ENCODE measurements around the gene AKR1D1. TPM values are rescaled to one million over a fixed set of nuclear protein-coding genes. Genes with fewer than 3 reads are reported as not detected.

The AKR1D1 gene
- total RNA-seq, 1 experiment from 2014 or later = 0.10 TPM

- no peaks in the 10 kb centered on the region for H3K79me2 ChIP-seq (ENCODE audit: insufficient read depth, low read length)
- H4K20me1 ChIP-seq (ENCODE audit: insufficient read depth) = no peaks in the 10 kb centered on the region
- 0 out of 2 replicates have a peak, but pooled peaks cover 3% of the 10 kb centered on the region for H3K9me2 ChIP-seq (ENCODE audit: insufficient read depth)
- H2AFZ ChIP-seq (ENCODE audit: low read depth, low read length, poor library complexity, severe bottlenecking) = no peak overlapping the region
- H3K9ac ChIP-seq (ENCODE audit: low read length) = no peak overlapping the region
- intact Hi-C loops (cut with micrococcal nuclease) = no loop called here
- BruUV-seq (replicated peaks) = no TSS peak
- H3K4me2 ChIP-seq (ENCODE audit: low read length) = no peak overlapping the region
- no peak for TF ChIP-seq CBX3 (IDR thresholded peaks at IDR 0.05; ENCODE audit: low read depth)
- no peak for TF ChIP-seq ZNF274 (IDR thresholded peaks at IDR 0.05; ENCODE audit: low read depth, low read length)
- CTCF ChIA-PET = no interaction called here
- no peak overlapping the region for H3K27ac ChIP-seq (ENCODE audit: low read depth, low read length)
- DNase-seq (ENCODE audit: low read depth, low spot score) (no peak), ATAC-seq (no peak)
- H3K36me3 ChIP-seq (ENCODE audit: control insufficient read depth in 1 of 2, insufficient read depth in 2 of 2, low read length in 2 of 2) = no peaks in the 10 kb centered on the region
- H3K4me1 ChIP-seq (ENCODE audit: control insufficient read depth in 1 of 2, insufficient read depth in 2 of 2, low read length in 2 of 2) = no peaks in the 10 kb centered on the region
- RAD21 ChIA-PET (ENCODE audit: low non-redundant PET in 1 of 2, low total read pairs in 2 of 2, uncharacterized antibody in 2 of 2, unreplicated experiment in 2 of 2) = no interaction called here
- no peaks in the 10 kb centered on the region for H3K9me3 ChIP-seq (ENCODE audit: control insufficient read depth in 1 of 2, insufficient read depth in 1 of 2, low read depth in 1 of 2, low read length in 2 of 2)
- POLR2A ChIA-PET = no interaction called here
- H3K4me3 ChIP-seq (replicated peaks in 1 of 2; ENCODE audit: low read depth in 1 of 2, low read length in 2 of 2) = no peak overlapping the region
- no peaks in the 10 kb centered on the region for H3K27me3 ChIP-seq (ENCODE audit: insufficient read depth, low read length)
These were observed 10.5 kb downstream of the AKR1D1 start for GRCh38 chr7:138086563-138087270.

- intact Hi-C loops (cut with micrococcal nuclease) = no loop called here
- Histone ChIP-seq H3K9ac (ENCODE audit: low read length) (no peak overlapping the region), H3K9me3 (ENCODE audit: control insufficient read depth in 1 of 2, insufficient read depth in 1 of 2, low read depth in 1 of 2, low read length in 2 of 2) (no peaks in the 10 kb centered on the region), H3K4me3 (replicated peaks in 1 of 2; ENCODE audit: low read depth in 1 of 2, low read length in 2 of 2) (no peak overlapping the region), H3K4me2 (ENCODE audit: low read length) (no peak overlapping the region), H3K4me1 (ENCODE audit: control insufficient read depth in 1 of 2, insufficient read depth in 2 of 2, low read length in 2 of 2) (no peaks in the 10 kb centered on the region), H4K20me1 (ENCODE audit: insufficient read depth) (no peaks in the 10 kb centered on the region), H3K27ac (ENCODE audit: low read depth, low read length) (no peak overlapping the region), H3K79me2 (ENCODE audit: insufficient read depth, low read length) (no peaks in the 10 kb centered on the region), H3K27me3 (ENCODE audit: insufficient read depth, low read length) (no peaks in the 10 kb centered on the region), H2AFZ (ENCODE audit: low read depth, low read length, poor library complexity, severe bottlenecking) (no peak overlapping the region), H3K36me3 (ENCODE audit: control insufficient read depth in 1 of 2, insufficient read depth in 2 of 2, low read length in 2 of 2) (no peaks in the 10 kb centered on the region), H3K9me2 (ENCODE audit: insufficient read depth) (no peaks in the 10 kb centered on the region)
- POLR2A ChIA-PET = interaction anchor here (0.6 kb wide), 1 partner anchor 10 kb away, joined by 3 read pairs; no protein-coding TSS in a partner anchor
- TF ChIP-seq RAD21 (IDR thresholded peaks at IDR 0.05; ENCODE audit: low read depth) (no peak), SRF (IDR thresholded peaks at IDR 0.05; ENCODE audit: low read depth) (no peak), POLR2AphosphoS5 (IDR thresholded peaks at IDR 0.05; ENCODE audit: low read depth, low read length) (no peak), SP1 (IDR thresholded peaks at IDR 0.05; ENCODE audit: low read depth) (no peak), TCF7L2 (IDR thresholded peaks at IDR 0.05; ENCODE audit: borderline replicate concordance, extremely low read depth, insufficient read depth, insufficient read length) (no peak), JUND (IDR thresholded peaks at IDR 0.05) (peak; percentile 26; the same call in 1 of the 2 replicates), CEBPB (IDR thresholded peaks at IDR 0.05; ENCODE audit: low read depth) (peak; percentile 63; the same call in 1 of the 2 replicates), POLR2A (IDR thresholded peaks at IDR 0.05; ENCODE audit: borderline replicate concordance, extremely low read depth, insufficient read depth, insufficient read length) (no peak), FOSL1 (IDR thresholded peaks at IDR 0.05; ENCODE audit: low read depth) (0 out of 2 replicates have a peak, but pooled peaks have one; percentile 18)
- no TSS peak for BruUV-seq (replicated peaks)
- no peak for ATAC-seq
- CTCF ChIA-PET = interaction anchor here (0.6 kb wide), 1 partner anchor 251 kb away, joined by 3 read pairs; no protein-coding TSS in a partner anchor
- no peak for DNase-seq (ENCODE audit: low read depth, low spot score)
- RAD21 ChIA-PET (ENCODE audit: low non-redundant PET in 1 of 2, low total read pairs in 2 of 2, uncharacterized antibody in 2 of 2, unreplicated experiment in 2 of 2) = interaction anchor here in 1 of 2 experiments (0.9 kb wide), 1 partner anchor 186 kb away, joined by 3 read pairs; no protein-coding TSS in a partner anchor
These were observed 13.0 kb downstream of the AKR1D1 start for GRCh38 chr7:138089080-138089901.
